ENCODE results near the gene CNOT6.

- TF ChIP-seq CTCF (conservative IDR thresholded peaks at IDR 0.05): no peak
- TF ChIP-seq ZFX (IDR thresholded peaks at IDR 0.05): no peak
These were observed 104.8 kb downstream of the CNOT6 start for GRCh38 chr5:180598797-180599589.
